IPS DF 19.7 (cell line): ENCODE measurements around the gene ZNRF2.
"Not testable (repeated sequence)": the region's sequence is repeated elsewhere in the genome, so short reads cannot be mapped to it uniquely, and the experiment has no call there.

Experiments used
- DNase-seq: peaks from one replicate; pipeline ENCODE4 v3.0.0-alpha.2; 2013; ENCODE audit warnings: low read depth, low spot score

Gene ZNRF2

GRCh38 chr7:30287625-30288024 is 3.2 kb downstream of the ZNRF2 start:
- DNase-seq = not testable (repeated sequence)

GRCh38 chr7:30289634-30290033 is 5.2 kb downstream of the ZNRF2 start:
- DNase-seq = not testable (repeated sequence)

DNA sequence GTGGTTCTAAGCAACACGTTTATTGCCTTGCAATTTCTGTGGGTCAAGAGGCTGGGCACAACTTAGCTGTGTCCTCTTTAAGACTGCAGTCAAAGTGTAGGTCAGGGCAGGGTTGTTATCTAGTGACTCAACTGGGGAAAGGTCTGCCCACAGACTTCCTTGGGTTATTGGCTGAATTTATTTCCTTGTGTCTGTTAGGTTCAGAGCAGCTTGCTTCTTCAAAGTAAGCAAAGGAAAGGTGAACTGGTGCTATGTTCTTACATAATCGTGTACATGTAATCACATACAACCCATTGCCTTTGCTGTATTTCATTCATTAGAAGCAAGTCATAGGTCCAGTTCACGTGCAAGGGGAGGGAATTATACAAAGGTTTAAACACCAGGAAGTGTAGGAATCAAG is 5.9 kb downstream of the ZNRF2 start:
- not testable (repeated sequence) for DNase-seq

DNA sequence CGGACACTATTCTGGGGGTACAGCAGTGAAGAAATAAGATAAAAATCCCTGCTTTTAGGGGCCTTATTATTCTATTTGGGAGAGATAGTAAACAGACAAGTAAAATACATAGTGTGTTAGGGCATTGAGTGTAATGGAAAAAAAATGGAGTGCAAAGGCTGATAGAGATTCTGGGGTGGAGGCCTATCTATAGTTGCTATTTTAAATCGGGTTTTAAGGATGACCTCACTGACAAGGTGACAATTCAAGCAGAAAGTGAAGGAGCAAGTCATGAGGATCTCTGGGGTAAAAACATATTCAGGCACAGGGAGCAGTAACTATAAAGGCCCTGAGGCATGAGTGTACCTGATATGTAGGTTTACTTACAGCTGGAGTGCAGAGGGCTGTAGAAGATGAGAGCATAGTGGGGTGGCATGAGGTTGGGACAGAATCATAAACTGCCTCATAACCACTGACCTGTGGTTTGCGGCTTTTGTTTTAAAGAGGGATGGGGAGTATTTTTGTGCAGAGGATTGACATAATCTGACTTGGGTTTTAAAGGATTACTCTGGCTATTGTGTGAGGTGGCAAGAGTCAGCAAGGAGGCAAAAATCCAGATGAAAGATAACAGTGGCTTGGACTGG is 8.1 kb downstream of the ZNRF2 start:
- DNase-seq = not testable (repeated sequence)

DNA sequence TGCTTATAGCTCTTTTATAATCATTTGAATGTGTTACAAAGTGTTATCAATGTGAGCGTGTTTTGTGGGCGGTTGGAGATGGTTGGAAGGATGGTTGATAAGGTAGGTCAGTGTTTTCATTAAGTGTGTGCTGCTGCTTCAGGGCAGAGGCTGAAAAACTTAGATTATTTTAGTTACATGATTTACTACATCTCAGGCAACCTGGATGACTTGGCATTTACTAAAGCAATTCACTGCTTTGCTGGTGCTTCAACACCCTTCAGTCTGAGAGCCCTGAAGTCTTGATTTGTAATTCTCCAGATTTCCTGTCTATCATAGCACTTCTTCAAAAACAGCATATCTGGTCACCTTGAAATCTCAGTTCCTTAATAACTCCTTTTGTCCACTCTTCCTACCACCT is 11.9 kb downstream of the ZNRF2 start:
- not testable (repeated sequence) for DNase-seq

GRCh38 chr7:30297499-30297898 is 13.1 kb downstream of the ZNRF2 start:
- not testable (repeated sequence) for DNase-seq

DNA sequence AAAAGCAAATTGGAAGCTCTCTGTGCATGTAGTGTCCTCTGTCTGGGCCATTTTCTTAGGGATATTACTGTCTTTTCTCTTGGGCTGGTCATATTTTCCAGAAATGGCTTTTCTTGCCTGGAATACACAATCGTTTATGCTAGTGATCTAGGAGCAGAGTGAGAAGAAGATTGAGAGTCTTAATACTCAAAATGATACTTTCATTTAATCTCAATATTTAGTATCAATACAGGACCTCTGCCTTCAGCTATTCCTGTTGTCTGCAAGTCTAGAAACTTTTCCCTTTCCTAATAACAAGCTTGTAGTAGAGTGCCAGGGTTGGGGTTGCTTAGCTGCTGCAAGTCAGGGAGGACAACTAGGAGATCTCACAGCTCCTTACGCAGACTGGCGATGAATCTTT is 14.0 kb downstream of the ZNRF2 start:
- not testable (repeated sequence) for DNase-seq

GRCh38 chr7:30301751-30302150 is 17.4 kb downstream of the ZNRF2 start:
- no peak for DNase-seq

GRCh38 chr7:30302656-30303311 is 18.4 kb downstream of the ZNRF2 start:
- no peak for DNase-seq

DNA sequence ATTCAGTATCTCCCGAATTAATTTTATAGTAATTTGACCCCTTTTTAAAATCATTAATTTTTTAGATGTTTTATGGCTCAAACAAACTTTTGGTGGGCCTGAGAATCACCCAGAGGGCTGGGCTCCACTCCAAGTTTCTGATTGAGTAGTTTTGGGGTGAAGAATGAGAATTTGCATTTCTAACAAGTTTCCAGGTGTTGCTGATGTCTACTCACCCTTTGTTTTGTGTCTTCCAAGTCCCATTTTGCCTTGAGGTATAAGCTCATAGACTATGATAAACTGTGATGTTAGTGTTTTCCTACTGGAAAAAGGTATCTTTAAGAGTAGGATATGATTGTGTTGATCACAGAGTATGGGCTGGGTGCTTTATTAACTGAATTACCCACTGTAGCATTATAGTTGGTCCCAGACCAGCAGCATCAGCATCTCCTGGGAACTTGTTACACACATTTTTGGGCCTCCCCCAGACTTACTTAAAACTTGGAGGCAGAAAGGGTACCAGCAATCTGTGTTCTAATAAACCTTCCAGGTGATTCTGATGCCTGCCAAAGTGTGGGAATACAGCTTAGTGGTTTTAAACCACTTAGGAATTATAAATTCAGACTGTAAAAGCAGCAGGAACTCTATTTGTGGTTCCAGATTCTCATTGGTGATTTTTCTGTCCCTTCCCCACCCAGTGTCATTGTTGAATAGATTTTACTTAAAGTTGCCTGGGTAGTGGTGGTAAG is 19.1 kb downstream of the ZNRF2 start:
- DNase-seq = no peak

DNA sequence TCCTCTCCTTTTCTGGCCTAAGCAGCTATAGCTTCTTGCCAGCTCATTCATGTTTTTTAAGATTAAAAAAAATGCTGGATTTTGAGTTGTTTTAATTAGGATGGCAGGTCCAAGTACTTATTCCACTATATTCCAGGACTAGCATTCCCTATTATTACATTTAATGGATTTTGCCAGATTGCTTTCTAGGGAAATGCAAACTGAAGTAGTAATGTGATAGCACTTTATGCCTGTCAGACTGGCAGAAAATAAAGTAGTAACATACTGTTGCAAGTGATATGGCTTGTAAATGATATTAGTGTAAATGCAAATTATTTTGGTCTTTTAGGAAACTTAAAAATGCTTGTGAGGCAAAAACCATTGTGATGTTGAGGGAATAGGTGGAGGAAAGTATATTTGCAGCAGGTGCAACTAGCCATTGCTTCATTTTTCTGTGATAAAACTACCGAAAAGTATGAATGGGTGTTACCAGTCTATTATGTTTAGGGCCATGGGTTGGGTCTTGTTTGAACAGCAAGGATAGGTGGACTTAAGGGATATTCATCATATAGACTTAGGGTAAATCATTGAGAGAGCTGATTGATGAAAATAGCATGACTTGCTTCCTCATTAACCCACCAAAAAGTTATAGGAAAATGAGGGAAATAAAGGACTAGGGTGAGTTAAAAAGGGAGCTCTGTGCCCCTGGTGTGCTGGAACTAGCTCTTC is 19.9 kb downstream of the ZNRF2 start:
- DNase-seq = no peak

- DNase-seq = no peak
Observed at GRCh38 chr7:30306976-30307375, 22.6 kb downstream of the ZNRF2 start.

- no peak for DNase-seq
Observed at GRCh38 chr7:30308389-30308788, 24.0 kb downstream of the ZNRF2 start.

DNA sequence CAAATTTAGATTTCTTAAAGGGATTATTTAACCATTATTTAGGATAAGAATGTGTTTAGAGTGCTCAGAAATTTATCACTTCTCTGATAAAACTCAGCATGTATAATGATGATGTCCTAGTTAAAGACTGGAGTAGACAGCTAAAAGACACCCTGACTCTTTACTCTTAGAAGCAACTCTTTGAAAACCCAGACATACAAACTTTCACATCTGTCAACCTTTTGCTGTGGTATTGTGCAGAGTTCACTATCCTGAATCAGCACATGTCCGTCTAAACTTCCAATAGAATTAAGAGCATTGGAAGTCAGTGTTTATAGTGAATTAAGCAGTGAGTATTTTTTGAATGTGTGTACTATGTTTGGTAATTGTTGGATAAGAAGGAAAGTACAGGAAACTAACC is 24.9 kb downstream of the ZNRF2 start:
- no peak for DNase-seq

GRCh38 chr7:30309842-30310435 is 25.5 kb downstream of the ZNRF2 start:
- no peak for DNase-seq

- DNase-seq = no peak
Observed at GRCh38 chr7:30310674-30311362, 26.4 kb downstream of the ZNRF2 start.

GRCh38 chr7:30312178-30312577 is 27.8 kb downstream of the ZNRF2 start:
- no peak for DNase-seq

- no peak for DNase-seq
Observed at GRCh38 chr7:30313348-30313747, 29.0 kb downstream of the ZNRF2 start.

- no peak for DNase-seq
Observed at GRCh38 chr7:30313793-30314192, 29.4 kb downstream of the ZNRF2 start.

GRCh38 chr7:30315589-30315988 is 31.2 kb downstream of the ZNRF2 start:
- no peak for DNase-seq

DNA sequence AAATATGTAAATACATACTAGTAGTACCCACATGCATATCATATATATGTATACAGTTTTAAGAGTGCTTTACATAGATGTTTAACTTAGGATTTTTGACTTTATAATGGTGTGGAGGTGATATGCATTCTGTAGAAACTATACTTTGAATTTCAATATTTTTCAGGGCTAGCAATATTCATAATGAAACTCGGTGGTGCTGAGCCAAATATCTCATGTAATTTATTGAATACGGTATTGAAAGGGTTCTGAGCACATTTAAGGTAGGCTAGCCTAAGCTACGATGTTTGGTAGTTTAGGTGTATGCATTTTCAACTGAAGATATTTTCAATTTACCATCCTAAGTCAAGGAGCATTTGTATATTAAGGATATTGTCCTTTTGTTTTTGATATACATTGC is 36.0 kb downstream of the ZNRF2 start:
- no peak for DNase-seq
